SU-DHL-6 (cell line): ENCODE measurements around the gene SLC30A4.
"Not testable (repeated sequence)": the region's sequence is repeated elsewhere in the genome, so short reads cannot be mapped to it uniquely, and the experiment has no call there.

Experiments used
- H2AFZ ChIP-seq: fragments of 200-600 bp; sonication (generic); 2 replicates; pipeline ENCODE4 v1.6.1; 2014; ENCODE audit warnings: low read depth, mild to moderate bottlenecking, moderate library complexity, mixed read lengths, antibody characterized with exemption, low read length; ENCODE audit not compliant: severe bottlenecking
- H3F3A ChIP-seq: fragments of 200-600 bp; shearing (Covaris generic); 2 replicates; pipeline ENCODE4 v1.6.0; 2016; ENCODE audit warnings: antibody characterized with exemption, mild to moderate bottlenecking; ENCODE audit not compliant: insufficient read depth
- H3K27ac ChIP-seq: fragments of 200-600 bp; sonication (generic); 2 replicates; pipeline ENCODE4 v1.5.1; 2016; ENCODE audit warnings: low read depth, mild to moderate bottlenecking, low read length, moderate library complexity, mixed read lengths
- H3K27me3 ChIP-seq: fragments of 200-600 bp; sonication (generic), shearing (Covaris generic); 2 replicates; pipeline ENCODE4 v1.6.0; 2014; ENCODE audit warnings: mild to moderate bottlenecking, low read length
- H3K36me3 ChIP-seq: fragments of 200-600 bp; sonication (generic); 2 replicates; pipeline ENCODE4 v1.6.1; 2014; ENCODE audit warnings: mild to moderate bottlenecking, low read length, mixed read lengths
- H3K4me2 ChIP-seq: fragments of 300-600, 200-600 bp; shearing (Covaris generic), sonication (generic); 2 replicates; pipeline ENCODE4 v1.6.0; 2014; ENCODE audit warnings: low read length, low read depth, mild to moderate bottlenecking; ENCODE audit not compliant: poor library complexity, severe bottlenecking
- H3K4me3 ChIP-seq: fragments of 200-600 bp; sonication (generic); 2 replicates; pipeline ENCODE4 v1.5.1; 2014; ENCODE audit warnings: antibody characterized with exemption, low read length, mild to moderate bottlenecking, mixed read lengths; ENCODE audit not compliant: insufficient read depth, poor library complexity, severe bottlenecking
- H3K79me2 ChIP-seq: fragments of 200-600 bp; sonication (generic); 2 replicates; pipeline ENCODE4 v1.6.1; 2014; ENCODE audit warnings: mild to moderate bottlenecking, low read length, moderate library complexity; ENCODE audit not compliant: insufficient read depth
- H3K9ac ChIP-seq: fragments of 200-600 bp; sonication (generic); 2 replicates; pipeline ENCODE4 v1.7.0; 2014; ENCODE audit warnings: mild to moderate bottlenecking, low read length
- H3K9me2 ChIP-seq: fragments of 200-600 bp; sonication (generic); replicated peaks from 2 replicates; pipeline ENCODE4 v1.6.1; 2014; ENCODE audit warnings: low read length; ENCODE audit not compliant: insufficient read depth
- H3K9me3 ChIP-seq: fragments of 200-600 bp; sonication (generic); 2 replicates; pipeline ENCODE4 v1.6.1; 2014; ENCODE audit warnings: low read length, mixed read lengths; ENCODE audit not compliant: insufficient read depth
- H4K20me1 ChIP-seq: fragments of 200-600 bp; sonication (generic); 2 replicates; pipeline ENCODE4 v1.6.1; 2014; ENCODE audit warnings: low read depth, mild to moderate bottlenecking, antibody characterized with exemption, low read length, moderate library complexity, mixed read lengths
- EZH2phosphoT487 ChIP-seq: fragments of 200-600 bp; sonication (generic), shearing (Covaris generic); conservative IDR thresholded peaks from 2 replicates; pipeline ENCODE4 v1.6.1; 2018; ENCODE audit warnings: mild to moderate bottlenecking, antibody characterized with exemption, low read length, moderate library complexity, mixed read lengths
- TF ChIP-seq, protein P1 (sequence below): fragments of 200-600 bp; sonication (generic); IDR thresholded peaks from one replicate; pipeline ENCODE4 v1.5.1; 2017; ENCODE audit warnings: antibody characterized with exemption, mild to moderate bottlenecking, low read length, moderate library complexity; ENCODE audit not compliant: insufficient read depth, poor library complexity, severe bottlenecking

SLC30A4 gene

DNA sequence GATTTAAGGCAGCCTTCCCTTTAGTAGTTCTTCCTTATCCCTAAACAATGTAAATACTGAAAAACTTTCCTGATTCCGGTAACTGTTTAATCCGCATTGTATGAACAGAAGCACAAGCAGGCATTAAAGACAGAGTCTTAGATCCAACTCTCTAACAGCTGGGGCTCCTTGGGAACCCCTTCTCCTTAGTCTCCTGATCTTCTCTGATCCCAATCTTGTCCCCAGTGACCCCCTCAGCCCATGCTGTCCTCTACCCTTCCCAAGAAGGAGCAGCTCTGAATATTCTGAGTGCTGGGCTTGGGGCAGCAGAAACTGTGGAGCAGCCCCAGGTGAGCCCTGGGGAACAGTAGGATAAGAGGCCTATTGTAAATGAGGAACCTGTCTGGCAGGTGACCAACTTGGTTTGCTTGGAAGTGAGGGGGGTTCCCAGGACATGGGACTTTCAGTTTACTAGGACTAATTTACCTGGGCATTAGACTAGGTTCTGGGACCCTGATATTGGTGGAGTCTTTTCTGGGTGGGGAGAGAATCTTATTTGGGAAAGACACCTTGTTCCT lies 13.0 kb upstream of the SLC30A4 start:
- no peaks in the 10 kb centered on the region for H3K27me3 ChIP-seq
- TF ChIP-seq, protein P1, sequence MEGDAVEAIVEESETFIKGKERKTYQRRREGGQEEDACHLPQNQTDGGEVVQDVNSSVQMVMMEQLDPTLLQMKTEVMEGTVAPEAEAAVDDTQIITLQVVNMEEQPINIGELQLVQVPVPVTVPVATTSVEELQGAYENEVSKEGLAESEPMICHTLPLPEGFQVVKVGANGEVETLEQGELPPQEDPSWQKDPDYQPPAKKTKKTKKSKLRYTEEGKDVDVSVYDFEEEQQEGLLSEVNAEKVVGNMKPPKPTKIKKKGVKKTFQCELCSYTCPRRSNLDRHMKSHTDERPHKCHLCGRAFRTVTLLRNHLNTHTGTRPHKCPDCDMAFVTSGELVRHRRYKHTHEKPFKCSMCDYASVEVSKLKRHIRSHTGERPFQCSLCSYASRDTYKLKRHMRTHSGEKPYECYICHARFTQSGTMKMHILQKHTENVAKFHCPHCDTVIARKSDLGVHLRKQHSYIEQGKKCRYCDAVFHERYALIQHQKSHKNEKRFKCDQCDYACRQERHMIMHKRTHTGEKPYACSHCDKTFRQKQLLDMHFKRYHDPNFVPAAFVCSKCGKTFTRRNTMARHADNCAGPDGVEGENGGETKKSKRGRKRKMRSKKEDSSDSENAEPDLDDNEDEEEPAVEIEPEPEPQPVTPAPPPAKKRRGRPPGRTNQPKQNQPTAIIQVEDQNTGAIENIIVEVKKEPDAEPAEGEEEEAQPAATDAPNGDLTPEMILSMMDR: no peak
- TF ChIP-seq EZH2phosphoT487: no peak
- no peaks in the 10 kb centered on the region for H3K36me3 ChIP-seq
- no peak overlapping the region for H3K27ac ChIP-seq
- no peak overlapping the region for H2AFZ ChIP-seq
- no peaks in the 10 kb centered on the region for H3F3A ChIP-seq
- H4K20me1 ChIP-seq: no peaks in the 10 kb centered on the region
- no peaks in the 10 kb centered on the region for H3K9me2 ChIP-seq
- no peak overlapping the region for H3K4me2 ChIP-seq
- H3K9me3 ChIP-seq: no peaks in the 10 kb centered on the region
- no peak overlapping the region for H3K4me3 ChIP-seq
- H3K79me2 ChIP-seq: no peaks in the 10 kb centered on the region
- no peak overlapping the region for H3K9ac ChIP-seq

DNA sequence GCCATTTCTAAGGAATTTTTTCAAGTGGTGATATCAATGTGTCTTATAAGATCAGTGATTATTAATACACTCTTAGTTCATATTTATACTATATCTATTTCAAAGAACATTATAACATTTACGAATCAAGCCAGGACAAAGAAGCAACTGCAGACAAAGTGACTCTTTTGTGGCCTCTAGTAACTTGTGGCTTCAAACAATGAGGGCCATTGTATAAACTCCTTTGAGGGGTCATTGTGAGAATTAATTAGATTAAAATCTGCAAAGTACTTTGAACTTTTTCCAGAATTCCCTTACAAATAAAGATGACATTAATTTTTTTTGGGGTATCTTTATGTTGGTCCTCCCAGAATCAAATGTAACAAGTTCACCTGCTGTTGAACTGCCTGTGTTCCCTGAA lies 12.3 kb upstream of the SLC30A4 start:
- H4K20me1 ChIP-seq: no peaks in the 10 kb centered on the region
- no peak overlapping the region for H3K27ac ChIP-seq
- no peaks in the 10 kb centered on the region for H3F3A ChIP-seq
- no peaks in the 10 kb centered on the region for H3K27me3 ChIP-seq
- no peaks in the 10 kb centered on the region for H3K36me3 ChIP-seq
- H3K79me2 ChIP-seq: no peaks in the 10 kb centered on the region
- H3K9me3 ChIP-seq: no peaks in the 10 kb centered on the region
- H3K9me2 ChIP-seq: no peaks in the 10 kb centered on the region
- no peak overlapping the region for H3K4me2 ChIP-seq
- no peak overlapping the region for H2AFZ ChIP-seq
- TF ChIP-seq EZH2phosphoT487: no peak
- TF ChIP-seq, protein P1: no peak
- no peak overlapping the region for H3K4me3 ChIP-seq
- no peak overlapping the region for H3K9ac ChIP-seq

DNA sequence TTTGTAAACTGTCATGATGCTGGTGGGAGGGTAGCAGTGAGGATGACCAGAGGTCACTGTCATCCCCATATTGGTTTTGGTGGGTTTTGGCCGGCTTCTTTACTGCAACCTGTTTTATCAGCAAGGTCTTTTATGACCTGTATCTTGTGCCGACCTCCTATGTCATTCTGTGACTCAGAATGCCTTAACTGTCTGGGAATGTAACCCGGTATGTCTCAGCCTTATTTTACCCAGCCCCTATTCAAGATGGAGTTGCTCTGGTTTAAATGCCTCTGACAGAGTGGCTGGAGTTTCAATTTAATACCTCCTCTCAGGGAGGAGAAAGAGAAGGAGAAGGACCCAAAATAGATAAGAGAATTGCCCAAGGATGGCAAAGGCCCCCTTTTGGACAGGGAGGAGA lies 10.3 kb upstream of the SLC30A4 start:
- not testable (repeated sequence) for H3K27me3 ChIP-seq, H2AFZ ChIP-seq, H3K36me3 ChIP-seq, H3K9me3 ChIP-seq, H3F3A ChIP-seq, H3K27ac ChIP-seq, H3K4me2 ChIP-seq, H4K20me1 ChIP-seq, H3K79me2 ChIP-seq, H3K9ac ChIP-seq, H3K4me3 ChIP-seq, H3K9me2 ChIP-seq

DNA sequence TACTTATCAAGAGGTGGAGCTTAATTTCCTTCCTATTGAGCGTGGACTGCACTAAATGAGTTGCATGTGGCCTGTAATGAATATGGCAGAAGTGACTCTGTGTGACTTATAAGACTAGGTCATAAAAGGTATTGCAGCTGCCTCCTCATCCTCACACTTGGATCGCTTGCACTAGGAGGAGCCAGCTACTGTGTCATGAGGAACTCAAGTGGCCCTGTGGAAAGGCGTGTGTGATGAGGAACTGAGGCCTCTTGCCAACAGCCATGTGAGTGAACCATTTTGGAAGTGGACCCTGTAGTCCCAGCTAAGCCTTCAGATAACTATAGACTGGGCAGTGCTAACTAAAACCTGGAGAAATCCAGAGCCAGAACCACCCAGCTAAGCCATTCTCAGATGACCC lies 7.1 kb upstream of the SLC30A4 start:
- no peaks in the 10 kb centered on the region for H3K27me3 ChIP-seq
- H3K4me3 ChIP-seq: no peak overlapping the region
- H3K9me3 ChIP-seq: no peaks in the 10 kb centered on the region
- no peaks in the 10 kb centered on the region for H3K9me2 ChIP-seq
- no peak for TF ChIP-seq EZH2phosphoT487
- TF ChIP-seq, protein P1: no peak
- no peaks in the 10 kb centered on the region for H3F3A ChIP-seq
- no peak overlapping the region for H3K27ac ChIP-seq
- no peak overlapping the region for H2AFZ ChIP-seq
- no peaks in the 10 kb centered on the region for H3K36me3 ChIP-seq
- no peaks in the 10 kb centered on the region for H4K20me1 ChIP-seq
- H3K79me2 ChIP-seq: no peaks in the 10 kb centered on the region
- H3K9ac ChIP-seq: no peak overlapping the region
- no peak overlapping the region for H3K4me2 ChIP-seq
